HepG2 (cell line): ENCODE data around the gene COASY. TPM values are rescaled to one million over a fixed set of nuclear protein-coding genes. Genes with fewer than 3 reads are reported as not detected.

Source experiments
- AKAP8 ChIP-seq: sonication (generic); formaldehyde crosslinking; IDR thresholded peaks from 2 replicates; pipeline ENCODE4 v1.5.1; 2020; ENCODE audit warnings: mild to moderate bottlenecking, missing genetic modification reagents
- GATAD1 ChIP-seq: IDR thresholded peaks from 2 replicates; pipeline ENCODE4 v1.6.1; 2016; ENCODE audit warnings: missing genetic modification reagents, missing compliant biosample characterization
- KDM1A ChIP-seq: IDR thresholded peaks from 2 replicates; pipeline ENCODE4 v1.6.1; 2016; ENCODE audit warnings: missing compliant biosample characterization
- KLF11 ChIP-seq: IDR thresholded peaks from 2 replicates; pipeline ENCODE4 v1.6.1; 2016; ENCODE audit warnings: missing compliant biosample characterization
- KMT2B ChIP-seq: IDR thresholded peaks from 2 replicates; pipeline ENCODE4 v1.6.1; 2016; ENCODE audit warnings: missing genetic modification reagents, missing compliant biosample characterization
- REL ChIP-seq: sonication (generic); formaldehyde crosslinking; conservative IDR thresholded peaks from 2 replicates; pipeline ENCODE4 v1.8.0; 2022; ENCODE audit warnings: mild to moderate bottlenecking, missing genetic modification reagents, moderate library complexity
- RXRB ChIP-seq: IDR thresholded peaks from 2 replicates; pipeline ENCODE4 v1.6.1; 2016; ENCODE audit warnings: borderline replicate concordance, missing genetic modification reagents, missing compliant biosample characterization
- SAFB2 ChIP-seq: sonication (generic); formaldehyde crosslinking; IDR thresholded peaks from 2 replicates; pipeline ENCODE4 v1.5.1; 2020; ENCODE audit warnings: missing genetic modification reagents, low read depth, mild to moderate bottlenecking, borderline replicate concordance
- SIX1 ChIP-seq: sonication (generic); formaldehyde crosslinking; IDR thresholded peaks from 2 replicates; pipeline ENCODE4 v1.4.0; 2020; ENCODE audit warnings: missing genetic modification reagents, borderline replicate concordance
- SKIL ChIP-seq: sonication (generic); formaldehyde crosslinking; IDR thresholded peaks from 2 replicates; pipeline ENCODE4 v1.8.0; 2022; ENCODE audit warnings: missing genetic modification reagents, mild to moderate bottlenecking, moderate library complexity, borderline replicate concordance
- TP53 ChIP-seq: sonication (generic); formaldehyde crosslinking; conservative IDR thresholded peaks from 2 replicates; pipeline ENCODE4 v1.4.0; 2020; ENCODE audit warnings: missing genetic modification reagents
- ZBTB33 ChIP-seq: sonication (generic); formaldehyde crosslinking; IDR thresholded peaks from 2 replicates; pipeline ENCODE4 v1.4.0; 2020; ENCODE audit warnings: missing genetic modification reagents
- ZFP37 ChIP-seq: sonication (generic); formaldehyde crosslinking; IDR thresholded peaks from 2 replicates; pipeline ENCODE4 v1.4.0; 2020; ENCODE audit warnings: missing genetic modification reagents, borderline replicate concordance
- ZFP90 ChIP-seq: sonication (generic); formaldehyde crosslinking; IDR thresholded peaks from 2 replicates; pipeline ENCODE4 v1.8.0; 2022; ENCODE audit warnings: missing genetic modification reagents, mild to moderate bottlenecking, inconsistent platforms, borderline replicate concordance
- ZGPAT ChIP-seq: IDR thresholded peaks from 2 replicates; pipeline ENCODE4 v1.6.1; 2016; ENCODE audit warnings: mild to moderate bottlenecking
- ZNF891 ChIP-seq: sonication (generic); formaldehyde crosslinking; IDR thresholded peaks from 2 replicates; pipeline ENCODE4 v1.5.0; 2020; ENCODE audit warnings: mild to moderate bottlenecking, missing genetic modification reagents
- polyA plus RNA-seq, 8 experiments: library from polyadenylated mRNA; depleted of rRNA in 3 of 8; stranded (reverse) in 7 of 8; unstranded in 1 of 8; fragments of >200 nt; fragmentation: Illumina TruSeq in 4 of 8; extraction: Trizol in 4 of 8; gene quantifications; 2 replicates each; pipeline versions ENCODE4 v1.2.1 to v1.2.3, GENCODE V29; 2011 to 2016; ENCODE audit warnings: low read depth in 4 of 8, missing spikeins in 1 of 8, mixed read lengths in 1 of 8; ENCODE audit not compliant: insufficient read depth in 1 of 8
- total RNA-seq, 5 experiments: library from RNA; depleted of rRNA; stranded (reverse); fragments of >200 nt; fragmentation: Illumina TruSeq; extraction: Trizol; gene quantifications; 2 replicates each; pipeline ENCODE4 v1.2.3, GENCODE V29; 2016; ENCODE audit warnings: low read depth in 1 of 5
- TF ChIP-seq, protein P1 (sequence below): IDR thresholded peaks from 2 replicates; pipeline ENCODE4 v1.6.1; 2016; ENCODE audit warnings: low read depth
- TF ChIP-seq, protein P2 (sequence below): sonication (generic); IDR thresholded peaks from 2 replicates; pipeline ENCODE4 v1.6.1; 2016; ENCODE audit warnings: low read depth, borderline replicate concordance
- TF ChIP-seq, protein P3 (sequence below): IDR thresholded peaks from 2 replicates; pipeline ENCODE4 v1.6.1; 2018; ENCODE audit warnings: missing genetic modification reagents

Gene COASY
- total and polyA plus RNA-seq, 2 of the 13 experiments (the other 11 are each of a cell fraction or from before 2014, with no cell fraction given), result 90.7 to 125 TPM

DNA sequence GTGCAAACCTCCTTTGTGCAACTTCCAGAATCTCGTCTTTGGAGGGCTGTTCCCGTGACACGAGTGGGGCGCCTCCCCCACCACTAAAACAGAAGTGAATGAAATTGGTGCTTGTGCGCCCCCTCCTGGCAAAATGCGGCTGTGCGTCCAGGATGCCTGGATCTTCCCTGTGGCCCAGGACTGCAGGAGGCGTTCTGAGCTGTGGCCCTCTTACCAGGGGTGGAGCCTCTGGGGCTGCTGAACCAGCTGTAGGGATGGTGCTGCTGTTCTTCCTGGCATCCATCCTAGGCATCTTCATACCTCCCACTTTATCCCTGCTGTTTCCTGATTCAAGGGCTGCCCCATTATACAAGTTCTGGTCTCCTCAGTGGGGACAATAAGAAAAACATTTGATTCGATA lies 44.4 kb upstream of the COASY start (continued):
- TF ChIP-seq ZGPAT (CRISPR knock-in tag), result peak; percentile 73
- peak; percentile 79 for TF ChIP-seq KLF11
- TF ChIP-seq ZFP90 (CRISPR knock-in tag), result peak; percentile 55; the same call in 1 of the 2 replicates
- TF ChIP-seq ZBTB33 (CRISPR knock-in tag), result peak; percentile 53; the same call in 1 of the 2 replicates
- TF ChIP-seq SKIL, result no peak
- TF ChIP-seq, protein P1, sequence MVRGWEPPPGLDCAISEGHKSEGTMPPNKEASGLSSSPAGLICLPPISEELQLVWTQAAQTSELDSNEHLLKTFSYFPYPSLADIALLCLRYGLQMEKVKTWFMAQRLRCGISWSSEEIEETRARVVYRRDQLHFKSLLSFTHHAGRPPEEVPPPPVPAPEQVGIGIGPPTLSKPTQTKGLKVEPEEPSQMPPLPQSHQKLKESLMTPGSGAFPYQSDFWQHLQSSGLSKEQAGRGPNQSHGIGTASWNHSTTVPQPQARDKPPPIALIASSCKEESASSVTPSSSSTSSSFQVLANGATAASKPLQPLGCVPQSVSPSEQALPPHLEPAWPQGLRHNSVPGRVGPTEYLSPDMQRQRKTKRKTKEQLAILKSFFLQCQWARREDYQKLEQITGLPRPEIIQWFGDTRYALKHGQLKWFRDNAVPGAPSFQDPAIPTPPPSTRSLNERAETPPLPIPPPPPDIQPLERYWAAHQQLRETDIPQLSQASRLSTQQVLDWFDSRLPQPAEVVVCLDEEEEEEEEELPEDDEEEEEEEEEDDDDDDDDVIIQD (CRISPR knock-in tag), result 0 out of 2 replicates have a peak, but pooled peaks have one; percentile 35
- TF ChIP-seq, protein P2, sequence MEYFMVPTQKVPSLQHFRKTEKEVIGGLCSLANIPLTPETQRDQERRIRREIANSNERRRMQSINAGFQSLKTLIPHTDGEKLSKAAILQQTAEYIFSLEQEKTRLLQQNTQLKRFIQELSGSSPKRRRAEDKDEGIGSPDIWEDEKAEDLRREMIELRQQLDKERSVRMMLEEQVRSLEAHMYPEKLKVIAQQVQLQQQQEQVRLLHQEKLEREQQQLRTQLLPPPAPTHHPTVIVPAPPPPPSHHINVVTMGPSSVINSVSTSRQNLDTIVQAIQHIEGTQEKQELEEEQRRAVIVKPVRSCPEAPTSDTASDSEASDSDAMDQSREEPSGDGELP, result peak; percentile 60; the same call in 1 of the 2 replicates
- no peak for TF ChIP-seq REL
- TF ChIP-seq KMT2B (CRISPR knock-in tag), result 0 out of 2 replicates have a peak, but pooled peaks have one; percentile 20
- peak; percentile 66; the same call in 1 of the 2 replicates for TF ChIP-seq GATAD1 (CRISPR knock-in tag)
- 0 out of 2 replicates have a peak, but pooled peaks have one; percentile 44 for TF ChIP-seq TP53 (CRISPR knock-in tag)
- peak; percentile 54; the same call in 1 of the 2 replicates for TF ChIP-seq RXRB
- no peak for TF ChIP-seq KDM1A (CRISPR knock-in tag)
- peak; percentile 77; the same call in 1 of the 2 replicates for TF ChIP-seq AKAP8 (CRISPR knock-in tag)
- TF ChIP-seq ZNF891 (CRISPR knock-in tag), result 0 out of 2 replicates have a peak, but pooled peaks have one; percentile 37
- TF ChIP-seq, protein P3, sequence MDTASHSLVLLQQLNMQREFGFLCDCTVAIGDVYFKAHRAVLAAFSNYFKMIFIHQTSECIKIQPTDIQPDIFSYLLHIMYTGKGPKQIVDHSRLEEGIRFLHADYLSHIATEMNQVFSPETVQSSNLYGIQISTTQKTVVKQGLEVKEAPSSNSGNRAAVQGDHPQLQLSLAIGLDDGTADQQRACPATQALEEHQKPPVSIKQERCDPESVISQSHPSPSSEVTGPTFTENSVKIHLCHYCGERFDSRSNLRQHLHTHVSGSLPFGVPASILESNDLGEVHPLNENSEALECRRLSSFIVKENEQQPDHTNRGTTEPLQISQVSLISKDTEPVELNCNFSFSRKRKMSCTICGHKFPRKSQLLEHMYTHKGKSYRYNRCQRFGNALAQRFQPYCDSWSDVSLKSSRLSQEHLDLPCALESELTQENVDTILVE (CRISPR knock-in tag), result 0 out of 2 replicates have a peak, but pooled peaks have one; percentile 42
- TF ChIP-seq ZFP37 (CRISPR knock-in tag), result peak; percentile 81; the same call in 1 of the 2 replicates
- peak; percentile 60; the same call in 1 of the 2 replicates for TF ChIP-seq SAFB2 (CRISPR knock-in tag)
- TF ChIP-seq SIX1, result no peak
